Ishikawa (cell line): ENCODE data around the gene SV2B.

Experiments
- CEBPB ChIP-seq: IDR thresholded peaks from 2 replicates; pipeline ENCODE4 v1.6.1; 2012
- CREB1 ChIP-seq: IDR thresholded peaks from 2 replicates; pipeline ENCODE4 v1.6.1; 2012; ENCODE audit warnings: low read depth
- EGR1 ChIP-seq: IDR thresholded peaks from 2 replicates; pipeline ENCODE4 v1.6.1; 2012
- EP300 ChIP-seq: IDR thresholded peaks from 2 replicates; pipeline ENCODE4 v1.6.1; 2012; ENCODE audit warnings: borderline replicate concordance
- FOXM1 ChIP-seq: IDR thresholded peaks from 2 replicates; pipeline ENCODE4 v1.6.1; 2012; ENCODE audit warnings: low read depth, borderline replicate concordance
- NFIC ChIP-seq: IDR thresholded peaks from 2 replicates; pipeline ENCODE4 v1.6.1; 2012
- RAD21 ChIP-seq: IDR thresholded peaks from 2 replicates; pipeline ENCODE4 v1.6.1; 2012; ENCODE audit warnings: low read depth
- TAF1 ChIP-seq: IDR thresholded peaks from 2 replicates; pipeline ENCODE4 v1.6.1; 2012; ENCODE audit warnings: low read depth, mild to moderate bottlenecking
- TCF12 ChIP-seq: IDR thresholded peaks from 2 replicates; pipeline ENCODE4 v1.6.1; 2012; ENCODE audit warnings: low read depth
- TEAD4 ChIP-seq: IDR thresholded peaks from 2 replicates; pipeline ENCODE4 v1.6.1; 2012
- YY1 ChIP-seq: IDR thresholded peaks from 2 replicates; pipeline ENCODE4 v1.6.1; 2012; ENCODE audit warnings: low read depth
- ZBTB7A ChIP-seq: IDR thresholded peaks from 2 replicates; pipeline ENCODE4 v1.6.1; 2012; ENCODE audit warnings: low read depth
- TF ChIP-seq, protein P1 (sequence below): IDR thresholded peaks from 2 replicates; pipeline ENCODE4 v1.6.1; 2012; ENCODE audit warnings: low read depth, mild to moderate bottlenecking
- TF ChIP-seq, protein P2 (sequence below): IDR thresholded peaks from 2 replicates; pipeline ENCODE4 v1.6.1; 2012
- TF ChIP-seq, protein P3 (sequence below): IDR thresholded peaks from 2 replicates; pipeline ENCODE4 v1.6.1; 2012

The SV2B gene

DNA sequence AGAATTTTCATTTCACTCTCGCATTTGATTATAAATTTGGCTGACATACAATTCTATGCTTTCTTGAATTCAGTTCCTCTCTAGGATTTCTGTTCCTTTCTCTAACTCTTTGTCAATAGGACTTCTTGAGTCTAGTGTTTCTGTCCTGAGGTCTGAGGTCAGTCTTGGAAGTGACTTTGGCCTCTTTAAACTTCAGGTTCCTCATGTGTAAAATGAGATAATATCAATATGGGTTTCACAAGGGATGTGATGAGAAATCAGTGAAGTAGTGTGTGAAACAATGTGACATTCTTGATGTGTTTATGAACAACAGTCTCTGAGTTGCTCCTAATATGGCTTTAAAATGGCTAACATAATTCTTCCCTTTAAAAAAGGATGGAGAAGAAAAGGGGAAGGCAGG, 92.2 kb downstream of the SV2B start:
- TF ChIP-seq TEAD4 (no peak), EGR1 (no peak), RAD21 (no peak)

DNA sequence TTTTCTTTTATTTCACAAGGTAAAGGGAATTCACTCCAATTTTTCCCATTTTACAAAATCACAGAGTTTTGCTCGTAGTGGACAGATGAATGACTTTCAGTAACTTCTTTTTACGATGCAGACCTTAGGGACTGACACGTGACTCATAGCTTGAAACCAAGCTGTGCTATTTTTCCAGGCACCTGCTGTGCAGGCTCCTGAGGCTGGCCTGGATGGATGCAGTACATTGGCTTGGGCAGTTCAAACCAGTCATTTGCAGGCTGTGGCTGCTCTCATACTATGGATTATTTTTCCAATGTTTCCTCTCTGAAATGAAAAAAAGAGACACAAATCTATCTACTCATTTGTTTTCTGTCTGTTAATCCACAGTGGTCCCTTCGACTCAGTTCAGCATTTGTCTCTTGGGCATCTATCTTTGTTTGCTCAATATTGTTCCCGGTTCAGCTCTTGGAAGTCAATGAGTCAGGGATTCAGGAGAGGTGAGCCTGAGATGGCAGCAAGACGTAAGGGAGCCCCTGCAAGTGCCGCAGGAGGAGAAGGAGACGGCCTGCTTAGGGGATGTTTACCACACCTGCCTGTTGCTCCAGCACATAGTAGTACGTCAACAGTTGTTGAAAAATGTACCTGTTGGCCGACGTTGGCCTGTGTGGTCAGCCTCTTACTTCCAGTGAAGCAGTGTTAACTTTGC, 92.8 kb downstream of the SV2B start:
- TF ChIP-seq, protein P1, sequence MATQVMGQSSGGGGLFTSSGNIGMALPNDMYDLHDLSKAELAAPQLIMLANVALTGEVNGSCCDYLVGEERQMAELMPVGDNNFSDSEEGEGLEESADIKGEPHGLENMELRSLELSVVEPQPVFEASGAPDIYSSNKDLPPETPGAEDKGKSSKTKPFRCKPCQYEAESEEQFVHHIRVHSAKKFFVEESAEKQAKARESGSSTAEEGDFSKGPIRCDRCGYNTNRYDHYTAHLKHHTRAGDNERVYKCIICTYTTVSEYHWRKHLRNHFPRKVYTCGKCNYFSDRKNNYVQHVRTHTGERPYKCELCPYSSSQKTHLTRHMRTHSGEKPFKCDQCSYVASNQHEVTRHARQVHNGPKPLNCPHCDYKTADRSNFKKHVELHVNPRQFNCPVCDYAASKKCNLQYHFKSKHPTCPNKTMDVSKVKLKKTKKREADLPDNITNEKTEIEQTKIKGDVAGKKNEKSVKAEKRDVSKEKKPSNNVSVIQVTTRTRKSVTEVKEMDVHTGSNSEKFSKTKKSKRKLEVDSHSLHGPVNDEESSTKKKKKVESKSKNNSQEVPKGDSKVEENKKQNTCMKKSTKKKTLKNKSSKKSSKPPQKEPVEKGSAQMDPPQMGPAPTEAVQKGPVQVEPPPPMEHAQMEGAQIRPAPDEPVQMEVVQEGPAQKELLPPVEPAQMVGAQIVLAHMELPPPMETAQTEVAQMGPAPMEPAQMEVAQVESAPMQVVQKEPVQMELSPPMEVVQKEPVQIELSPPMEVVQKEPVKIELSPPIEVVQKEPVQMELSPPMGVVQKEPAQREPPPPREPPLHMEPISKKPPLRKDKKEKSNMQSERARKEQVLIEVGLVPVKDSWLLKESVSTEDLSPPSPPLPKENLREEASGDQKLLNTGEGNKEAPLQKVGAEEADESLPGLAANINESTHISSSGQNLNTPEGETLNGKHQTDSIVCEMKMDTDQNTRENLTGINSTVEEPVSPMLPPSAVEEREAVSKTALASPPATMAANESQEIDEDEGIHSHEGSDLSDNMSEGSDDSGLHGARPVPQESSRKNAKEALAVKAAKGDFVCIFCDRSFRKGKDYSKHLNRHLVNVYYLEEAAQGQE, result no peak
- TF ChIP-seq EP300 (no peak), EGR1 (no peak), NFIC (no peak), TEAD4 (no peak), RAD21 (no peak), TAF1 (no peak), CEBPB (no peak), ZBTB7A (no peak), CREB1 (no peak), FOXM1 (no peak), YY1 (no peak), TCF12 (no peak)
- TF ChIP-seq, protein P2, sequence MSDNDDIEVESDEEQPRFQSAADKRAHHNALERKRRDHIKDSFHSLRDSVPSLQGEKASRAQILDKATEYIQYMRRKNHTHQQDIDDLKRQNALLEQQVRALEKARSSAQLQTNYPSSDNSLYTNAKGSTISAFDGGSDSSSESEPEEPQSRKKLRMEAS, result no peak
- TF ChIP-seq, protein P3, sequence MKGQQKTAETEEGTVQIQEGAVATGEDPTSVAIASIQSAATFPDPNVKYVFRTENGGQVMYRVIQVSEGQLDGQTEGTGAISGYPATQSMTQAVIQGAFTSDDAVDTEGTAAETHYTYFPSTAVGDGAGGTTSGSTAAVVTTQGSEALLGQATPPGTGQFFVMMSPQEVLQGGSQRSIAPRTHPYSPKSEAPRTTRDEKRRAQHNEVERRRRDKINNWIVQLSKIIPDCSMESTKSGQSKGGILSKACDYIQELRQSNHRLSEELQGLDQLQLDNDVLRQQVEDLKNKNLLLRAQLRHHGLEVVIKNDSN, result no peak

DNA sequence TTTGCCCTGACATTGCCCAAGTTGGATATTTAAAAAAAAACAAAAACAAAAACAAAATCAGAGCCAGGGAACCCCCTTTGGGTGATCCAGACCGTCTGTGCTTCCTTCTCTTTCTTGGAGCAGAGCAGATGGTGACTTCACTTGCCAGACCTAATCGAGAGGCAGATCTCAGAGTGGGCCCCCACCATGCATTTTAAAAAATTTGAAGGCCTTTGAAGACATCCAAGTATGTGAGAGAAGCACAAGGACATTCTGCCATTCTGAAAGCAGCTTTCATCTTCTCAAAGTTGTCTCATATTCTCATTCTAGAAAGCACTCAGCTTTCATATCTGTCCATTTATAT, 93.3 kb downstream of the SV2B start:
- no peak for TF ChIP-seq TAF1
- no peak for TF ChIP-seq RAD21
- no peak for TF ChIP-seq TCF12
- no peak for TF ChIP-seq ZBTB7A
- TF ChIP-seq CREB1, result no peak
- no peak for TF ChIP-seq EP300
- no peak for TF ChIP-seq CEBPB
- no peak for TF ChIP-seq FOXM1
- TF ChIP-seq NFIC, result no peak
- TF ChIP-seq, protein P1, result no peak
- no peak for TF ChIP-seq TEAD4
- no peak for TF ChIP-seq YY1
- TF ChIP-seq, protein P2, result no peak
- TF ChIP-seq, protein P3, result no peak
- TF ChIP-seq EGR1, result no peak

DNA sequence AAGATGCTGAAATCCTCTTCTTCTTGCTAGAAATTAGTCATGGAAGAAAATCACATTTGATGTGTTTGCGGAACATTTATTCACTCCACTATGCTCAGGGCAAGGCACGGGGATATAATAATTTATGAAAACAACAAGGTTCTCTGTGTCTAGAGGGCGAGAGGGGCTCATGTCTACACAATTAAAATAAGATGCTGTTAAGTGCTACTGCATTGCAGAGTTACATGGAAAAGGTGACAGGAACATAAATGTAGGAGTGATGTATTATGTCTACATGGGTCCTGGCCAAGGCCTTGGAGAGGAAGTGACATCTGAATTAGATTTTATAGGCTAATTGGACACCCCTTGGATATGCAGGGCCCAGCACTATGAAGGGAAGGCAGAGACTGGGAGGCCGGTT, 96.1 kb downstream of the SV2B start:
- TF ChIP-seq TEAD4 (no peak), EGR1 (no peak), CEBPB (no peak), EP300 (no peak), FOXM1 (no peak)
- TF ChIP-seq, protein P3, result no peak

DNA sequence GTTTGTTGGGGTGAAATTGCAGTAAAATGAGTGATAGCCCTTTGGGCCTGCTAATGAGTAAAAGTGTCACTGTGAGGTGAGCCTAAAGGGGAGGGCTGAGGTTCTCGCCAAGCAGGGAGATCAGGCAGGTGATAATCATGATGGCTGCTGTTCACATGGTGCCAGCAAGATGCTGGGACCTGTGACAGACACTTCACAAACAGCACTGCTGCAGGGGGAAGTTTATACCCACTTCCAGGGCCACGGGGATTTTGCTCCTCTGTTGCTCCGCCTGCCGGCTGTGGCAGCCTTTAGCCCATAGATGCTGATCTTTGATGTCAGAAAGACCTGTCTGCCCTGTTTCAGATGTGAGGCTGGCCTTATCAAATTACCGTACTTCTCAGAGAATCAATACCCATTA, 96.7 kb downstream of the SV2B start:
- TF ChIP-seq TEAD4 (no peak), CEBPB (no peak), ZBTB7A (no peak), EP300 (no peak), FOXM1 (no peak), CREB1 (no peak), YY1 (no peak)
- TF ChIP-seq, protein P1, result no peak
